ENCODE data around the gene DCTN1.

The DCTN1 gene

DNA sequence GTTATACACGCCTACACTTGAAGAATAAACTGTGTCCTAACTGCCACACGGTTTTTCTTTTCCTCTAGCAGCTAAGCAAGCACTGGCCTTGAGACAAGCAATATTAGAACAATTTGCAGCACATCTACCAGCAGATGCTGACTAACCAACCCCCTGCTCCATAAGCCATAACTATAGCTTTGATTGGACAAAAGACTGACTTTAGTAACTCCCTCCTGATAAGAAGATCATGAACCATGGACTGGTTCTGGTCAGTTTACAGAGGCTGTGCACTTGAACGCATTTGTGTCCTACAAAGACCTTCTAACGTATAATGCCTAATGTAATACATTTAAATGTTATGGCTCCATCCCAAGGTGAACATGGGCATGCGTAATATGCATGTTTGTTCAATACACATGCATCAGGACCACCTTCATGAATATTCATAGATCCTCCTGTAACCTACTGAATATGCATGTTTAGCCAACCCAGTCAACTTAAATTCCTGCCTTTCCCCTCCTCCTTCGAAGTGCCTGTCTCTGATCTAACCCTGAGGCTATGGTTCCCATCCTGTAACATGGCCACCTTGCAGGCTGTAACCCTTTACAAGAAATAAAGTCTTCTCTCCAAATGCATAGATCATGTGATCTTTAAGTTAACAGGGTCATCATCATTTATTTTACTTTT is 63.4 kb downstream of the DCTN1 start:
- DNase-seq, result no peak

DNA sequence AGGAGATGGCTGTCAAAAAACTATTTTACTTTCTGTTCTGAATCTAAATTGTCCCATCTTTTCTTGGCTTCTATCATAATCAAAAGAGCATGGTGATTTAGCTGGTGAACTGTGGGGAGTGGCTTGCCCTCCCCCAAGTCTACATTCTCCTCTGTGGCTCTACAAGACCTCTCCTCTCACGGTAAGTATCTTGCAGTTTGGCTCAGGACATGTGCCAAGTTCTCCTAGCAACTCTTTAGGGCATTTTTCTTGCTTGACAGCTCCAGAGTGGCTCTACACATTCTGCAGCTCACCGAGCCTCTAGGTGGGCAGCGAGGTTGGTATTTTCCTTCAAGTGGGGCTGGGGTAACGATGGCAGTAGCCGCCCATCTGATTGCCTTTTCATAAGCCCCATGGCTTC is 66.0 kb downstream of the DCTN1 start:
- DNase-seq, result no peak

DNA sequence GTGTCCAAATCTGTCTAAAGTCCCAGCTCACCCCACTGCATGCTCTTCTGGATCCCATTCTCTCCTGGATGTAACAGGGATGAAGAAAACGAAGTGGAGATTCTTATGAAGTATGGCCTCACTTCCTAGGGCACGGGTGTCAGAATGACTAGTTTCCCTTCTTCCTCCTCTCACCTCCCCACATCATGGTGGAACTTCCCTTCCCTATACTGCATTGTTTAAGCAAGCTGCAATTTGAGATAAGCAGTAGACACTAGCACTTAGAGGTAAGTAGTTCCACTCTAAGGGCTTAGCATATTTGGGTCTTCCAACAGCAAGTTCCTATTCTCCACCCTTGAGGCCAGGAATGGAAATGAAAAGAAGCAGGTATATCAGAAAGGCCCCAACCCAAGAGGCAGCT is 66.6 kb downstream of the DCTN1 start:
- DNase-seq, result no peak

DNA sequence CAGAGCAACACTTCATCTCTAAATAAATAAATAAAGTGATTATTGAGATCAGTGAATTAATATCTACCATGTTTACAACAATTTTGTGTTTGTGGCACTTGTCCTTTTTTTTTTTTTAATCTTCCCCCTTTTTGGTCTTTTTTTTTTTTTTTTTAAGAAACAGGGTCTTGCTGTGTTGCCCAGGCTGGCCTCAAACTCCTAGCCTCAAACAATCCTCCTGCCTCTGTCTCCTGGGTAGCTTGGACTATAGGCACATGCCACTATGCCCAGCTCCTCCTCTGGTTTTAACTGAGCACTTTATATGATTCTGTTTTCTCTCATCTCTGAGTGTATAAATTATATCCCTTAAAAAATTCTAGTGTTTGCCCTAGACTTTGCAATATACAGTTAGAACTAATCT is 67.2 kb downstream of the DCTN1 start:
- no peak for DNase-seq
